ENCODE measurements around the gene TMEM107.
A peak's percentile ranks its signal among the peaks of the same experiment; 100 is the strongest.
"Not testable (repeated sequence)": the region's sequence is repeated elsewhere in the genome, so short reads cannot be mapped to it uniquely, and the experiment has no call there.

The TMEM107 gene

GRCh38 chr17:8189041-8189710 is 13.0 kb upstream of the TMEM107 start:
- DNase-seq, result no peak

- DNase-seq, result no peak
Observed at GRCh38 chr17:8188263-8188839, 12.2 kb upstream of the TMEM107 start.

DNA sequence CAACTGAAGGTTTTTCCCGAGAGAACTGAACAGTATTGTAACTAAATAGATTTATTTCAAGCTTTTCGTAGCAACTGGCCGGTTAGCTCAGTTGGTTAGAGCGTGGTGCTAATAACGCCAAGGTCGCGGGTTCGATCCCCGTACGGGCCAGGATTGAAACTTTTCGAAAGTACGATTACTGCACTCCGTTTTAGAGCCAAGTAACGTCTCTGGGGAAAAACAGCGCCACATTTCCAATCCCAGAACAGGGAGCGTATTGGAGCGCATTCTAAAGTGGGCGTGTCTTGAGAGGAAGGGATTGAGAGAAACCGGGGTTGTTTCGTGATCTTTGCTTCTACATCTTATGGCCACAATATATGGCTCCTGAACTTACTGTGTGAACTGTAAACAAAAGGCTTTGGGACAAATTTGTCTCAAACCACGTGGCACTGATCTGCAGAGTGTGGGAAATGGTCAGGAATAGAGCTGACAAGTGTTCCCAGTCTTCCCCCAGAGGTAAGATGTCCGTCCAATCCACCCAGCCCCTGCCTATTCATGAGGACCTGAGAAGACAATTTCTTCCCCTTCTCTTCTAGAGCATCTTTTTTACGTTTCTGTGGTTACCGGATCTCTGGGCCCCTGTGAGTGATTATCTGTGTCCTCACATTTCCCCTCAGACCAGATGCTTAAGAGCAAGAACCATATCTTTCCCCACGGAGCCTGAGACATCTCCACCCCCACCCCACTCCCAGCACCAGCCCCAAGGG is 11.5 kb upstream of the TMEM107 start:
- peak; percentile 59 for DNase-seq

DNA sequence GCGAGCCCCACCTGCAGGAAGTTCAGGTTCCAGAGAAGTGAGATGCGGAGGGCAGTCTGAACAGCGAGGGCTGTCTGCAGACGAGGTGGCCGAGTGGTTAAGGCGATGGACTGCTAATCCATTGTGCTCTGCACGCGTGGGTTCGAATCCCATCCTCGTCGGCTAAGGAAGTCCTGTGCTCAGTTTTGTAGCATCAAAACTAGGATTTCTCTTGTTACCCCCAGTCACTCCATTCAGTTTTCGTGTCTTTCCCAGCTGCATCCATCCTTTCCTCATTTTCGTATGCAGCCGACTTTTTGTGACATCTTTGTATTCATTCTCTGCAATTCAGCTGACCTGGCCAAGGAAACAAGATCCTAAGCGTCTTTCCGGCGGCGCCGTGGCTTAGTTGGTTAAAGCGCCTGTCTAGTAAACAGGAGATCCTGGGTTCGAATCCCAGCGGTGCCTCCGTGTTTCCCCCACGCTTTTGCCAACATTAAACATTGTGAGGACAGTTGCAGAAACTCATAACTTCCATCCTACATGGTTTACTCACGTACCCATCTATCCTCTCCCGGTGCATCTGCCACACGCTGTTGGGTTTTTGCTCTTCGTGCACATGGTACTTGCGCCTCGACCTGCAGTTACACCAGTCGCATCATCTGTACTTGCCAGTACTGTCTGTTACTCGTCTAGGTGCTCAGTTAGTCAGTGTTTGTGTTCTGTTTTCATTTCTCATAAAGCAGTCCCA is 10.8 kb upstream of the TMEM107 start:
- peak; percentile 92 for DNase-seq

- no peak for DNase-seq
Observed at GRCh38 chr17:8186446-8186786, 10.2 kb upstream of the TMEM107 start.

DNA sequence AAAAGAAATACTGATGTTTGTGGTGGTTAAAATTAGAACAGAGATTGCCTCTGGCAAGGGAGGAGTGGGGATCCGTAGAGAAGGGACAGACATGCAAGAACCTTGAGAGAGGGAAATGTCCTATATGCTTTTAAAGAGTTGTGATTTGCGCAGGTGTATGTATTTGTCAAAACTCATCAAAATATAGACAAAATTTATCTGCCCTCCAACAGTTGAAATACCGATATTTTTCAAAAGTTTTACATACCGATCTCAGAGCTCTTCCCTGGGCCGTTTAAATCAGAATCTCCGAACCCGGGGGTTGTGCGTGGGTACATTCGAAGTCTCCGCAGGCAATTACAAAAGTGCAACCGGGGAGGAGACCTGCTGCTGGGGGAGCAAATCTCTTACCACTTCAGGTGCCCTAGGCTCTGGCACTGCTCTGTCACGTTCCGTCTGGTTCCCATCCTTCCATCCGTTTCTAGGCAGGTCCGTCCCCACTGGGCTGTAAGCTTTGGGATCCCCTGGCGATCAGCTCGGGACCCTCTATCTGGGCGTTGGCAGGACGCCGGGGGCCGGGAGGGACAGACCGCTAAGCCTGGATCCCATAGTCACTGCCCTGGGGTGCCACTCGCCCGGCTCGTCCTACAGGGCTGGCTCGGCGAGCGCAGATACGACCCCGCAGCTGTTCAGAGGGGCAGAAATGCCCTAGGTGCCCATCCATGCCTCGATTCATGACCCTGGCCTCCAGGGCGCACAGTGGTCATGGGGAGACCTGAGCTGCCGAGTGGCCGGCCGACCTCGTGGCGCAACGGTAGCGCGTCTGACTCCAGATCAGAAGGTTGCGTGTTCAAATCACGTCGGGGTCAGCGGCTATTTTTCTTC is 9.6 kb upstream of the TMEM107 start:
- DNase-seq, result no peak

GRCh38 chr17:8176998-8177731 is 985 bp upstream of the TMEM107 start:
- DNase-seq, result no peak

DNA sequence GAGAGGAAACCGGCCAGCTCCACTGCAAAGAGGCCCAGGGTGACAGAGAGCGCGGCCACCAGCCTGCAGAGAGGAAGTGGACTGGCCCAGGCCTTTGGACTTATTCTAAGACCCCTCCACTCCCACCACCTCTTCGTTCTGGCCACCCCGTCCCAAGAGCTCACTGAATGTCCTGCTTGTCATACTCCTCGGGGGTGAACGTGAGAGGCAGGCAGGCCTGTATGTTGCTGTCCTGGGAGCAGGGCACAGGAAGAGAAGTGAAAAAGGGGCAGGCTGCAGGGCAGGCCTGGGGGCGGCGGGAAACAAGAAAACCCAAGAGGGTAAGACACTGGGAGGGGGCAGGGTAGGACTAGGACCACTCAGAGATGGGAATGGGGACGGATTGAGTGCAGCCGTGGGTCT is 384 bp downstream of the TMEM107 start:
- DNase-seq, result no peak

- DNase-seq, result no peak
Observed at GRCh38 chr17:8173871-8174322, 2.3 kb downstream of the TMEM107 start.

DNA sequence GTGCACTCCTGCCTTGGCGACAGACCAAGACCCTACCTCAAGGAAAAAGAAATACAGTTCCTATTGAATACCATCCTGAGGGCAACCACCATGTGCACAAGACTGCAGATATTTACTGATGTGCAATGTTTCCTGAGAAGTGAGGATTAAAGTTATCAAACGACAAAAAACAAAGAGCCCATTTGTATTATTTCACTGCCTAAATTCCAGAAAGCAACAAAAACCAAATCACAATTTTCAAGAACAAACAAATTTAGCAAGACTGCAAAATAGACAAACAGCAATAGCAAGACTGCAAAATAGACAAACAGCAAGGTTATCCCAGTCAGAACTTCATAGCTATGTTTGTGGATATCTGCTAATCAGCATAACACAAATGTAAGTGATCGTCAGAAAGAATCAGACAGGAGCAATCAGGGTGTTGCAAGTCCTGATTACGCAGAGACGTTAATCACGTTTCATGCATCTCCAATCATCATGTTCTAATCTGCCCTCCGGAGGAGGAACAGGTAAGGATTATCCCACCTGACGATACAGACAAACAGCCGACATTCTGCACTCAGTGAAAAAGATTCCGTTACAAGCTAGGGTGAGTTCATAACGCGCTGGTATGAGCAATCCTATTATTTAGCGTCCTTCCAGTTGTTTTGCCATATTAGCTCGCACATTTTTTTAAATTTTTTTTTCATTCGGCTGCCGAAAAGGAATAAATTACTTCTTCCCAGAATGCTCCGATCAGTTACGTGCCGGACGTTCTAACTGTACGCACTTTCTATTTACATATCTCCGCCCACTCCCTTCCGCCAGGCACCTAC is 2.9 kb downstream of the TMEM107 start:
- DNase-seq, result peak; percentile 92

DNA sequence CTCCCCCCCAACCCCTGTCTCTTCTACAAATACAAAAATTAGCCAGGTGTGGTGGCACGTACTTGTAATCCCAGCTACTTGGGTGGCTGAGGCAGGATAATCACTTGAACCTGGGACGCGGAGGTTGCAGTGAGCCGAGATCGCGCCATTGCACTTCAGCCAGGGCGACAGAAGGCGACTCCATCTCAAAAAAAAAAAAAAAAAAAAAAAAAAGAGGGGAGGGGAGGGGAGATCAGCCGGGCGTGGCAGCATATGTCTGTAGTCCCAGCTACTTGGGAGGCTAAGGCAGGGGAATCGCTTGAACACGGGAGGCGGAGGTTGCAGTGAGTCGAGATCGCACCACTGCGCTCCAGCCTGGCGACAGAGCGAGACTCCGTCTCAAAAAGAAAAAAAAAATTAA is 6.0 kb downstream of the TMEM107 start:
- not testable (repeated sequence) for DNase-seq

DNA sequence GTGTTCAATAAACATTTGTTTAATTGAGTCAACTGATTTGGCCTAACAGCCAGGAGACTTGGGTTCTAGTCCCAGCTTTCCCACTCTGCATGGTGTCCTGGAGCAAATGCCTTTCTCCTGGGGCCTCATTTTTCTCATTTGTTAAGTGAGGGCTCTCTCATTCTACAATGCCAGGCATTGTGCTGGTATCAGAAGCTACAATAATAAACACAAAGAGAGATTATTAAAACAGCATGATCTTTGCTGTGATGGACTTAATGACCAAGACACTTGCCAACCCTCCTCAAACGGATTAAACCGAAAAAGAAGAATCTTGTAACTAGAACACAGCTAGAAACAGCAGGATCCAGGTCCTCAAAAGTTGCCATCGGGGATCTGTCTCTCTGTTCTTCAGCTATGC is 8.7 kb downstream of the TMEM107 start:
- no peak for DNase-seq

GRCh38 chr17:8166731-8167130 is 9.4 kb downstream of the TMEM107 start:
- DNase-seq, result no peak

DNA sequence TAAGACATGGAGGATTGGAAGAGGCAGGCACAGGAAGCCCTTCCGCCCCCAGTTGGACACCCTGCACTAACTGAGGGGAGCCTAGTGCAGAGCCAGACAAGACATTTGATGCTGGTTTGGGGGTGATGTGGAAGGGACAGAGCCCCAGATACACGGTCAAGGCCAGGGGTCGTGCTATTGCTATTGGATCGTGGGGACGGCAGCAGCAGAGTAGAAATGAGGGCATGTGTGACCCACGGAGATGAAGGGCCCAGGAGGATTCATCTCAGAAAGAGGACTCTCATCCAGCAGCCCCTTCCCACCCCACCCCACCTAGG is 11.4 kb downstream of the TMEM107 start:
- no peak for DNase-seq

DNA sequence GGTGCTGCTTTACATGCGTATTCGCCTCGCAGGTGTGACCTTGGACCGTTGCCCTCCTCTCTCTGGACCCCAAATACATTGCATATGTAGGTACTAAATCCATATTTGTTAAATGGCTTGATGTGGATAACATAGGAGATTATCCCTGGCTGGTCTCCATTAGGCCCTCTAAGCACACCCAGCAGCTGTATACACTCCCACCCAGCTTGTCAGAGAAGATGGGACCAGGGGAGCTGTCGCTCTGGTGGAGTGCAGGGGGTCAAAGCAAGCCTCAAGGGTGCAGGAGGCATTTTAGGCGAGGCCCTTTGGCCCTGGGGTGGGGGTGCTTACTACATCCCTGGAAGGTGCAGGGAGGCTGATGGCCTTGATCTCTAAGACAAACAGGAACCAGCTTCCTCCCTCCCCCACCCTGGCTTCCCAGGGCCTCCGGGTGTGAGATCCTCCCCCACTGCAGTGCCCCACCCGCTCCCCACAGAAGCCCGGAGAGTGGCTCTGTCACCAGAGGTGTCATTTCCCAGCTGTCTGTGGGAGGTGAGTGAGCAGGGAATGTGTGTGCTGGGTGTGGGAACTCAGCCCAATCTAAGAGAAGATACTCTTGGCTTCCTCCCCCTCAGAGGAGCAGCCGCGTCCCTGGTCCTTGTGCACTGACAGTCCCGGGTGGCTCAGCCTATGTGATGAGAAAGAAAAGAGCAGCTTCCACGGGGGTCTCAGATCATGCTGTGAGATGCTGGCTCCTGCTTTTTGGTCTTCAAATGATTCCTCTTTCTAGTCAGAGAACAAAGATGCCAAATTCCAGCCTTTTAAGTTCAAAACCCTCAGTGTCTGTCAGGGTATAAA is 12.0 kb downstream of the TMEM107 start:
- DNase-seq, result no peak

DNA sequence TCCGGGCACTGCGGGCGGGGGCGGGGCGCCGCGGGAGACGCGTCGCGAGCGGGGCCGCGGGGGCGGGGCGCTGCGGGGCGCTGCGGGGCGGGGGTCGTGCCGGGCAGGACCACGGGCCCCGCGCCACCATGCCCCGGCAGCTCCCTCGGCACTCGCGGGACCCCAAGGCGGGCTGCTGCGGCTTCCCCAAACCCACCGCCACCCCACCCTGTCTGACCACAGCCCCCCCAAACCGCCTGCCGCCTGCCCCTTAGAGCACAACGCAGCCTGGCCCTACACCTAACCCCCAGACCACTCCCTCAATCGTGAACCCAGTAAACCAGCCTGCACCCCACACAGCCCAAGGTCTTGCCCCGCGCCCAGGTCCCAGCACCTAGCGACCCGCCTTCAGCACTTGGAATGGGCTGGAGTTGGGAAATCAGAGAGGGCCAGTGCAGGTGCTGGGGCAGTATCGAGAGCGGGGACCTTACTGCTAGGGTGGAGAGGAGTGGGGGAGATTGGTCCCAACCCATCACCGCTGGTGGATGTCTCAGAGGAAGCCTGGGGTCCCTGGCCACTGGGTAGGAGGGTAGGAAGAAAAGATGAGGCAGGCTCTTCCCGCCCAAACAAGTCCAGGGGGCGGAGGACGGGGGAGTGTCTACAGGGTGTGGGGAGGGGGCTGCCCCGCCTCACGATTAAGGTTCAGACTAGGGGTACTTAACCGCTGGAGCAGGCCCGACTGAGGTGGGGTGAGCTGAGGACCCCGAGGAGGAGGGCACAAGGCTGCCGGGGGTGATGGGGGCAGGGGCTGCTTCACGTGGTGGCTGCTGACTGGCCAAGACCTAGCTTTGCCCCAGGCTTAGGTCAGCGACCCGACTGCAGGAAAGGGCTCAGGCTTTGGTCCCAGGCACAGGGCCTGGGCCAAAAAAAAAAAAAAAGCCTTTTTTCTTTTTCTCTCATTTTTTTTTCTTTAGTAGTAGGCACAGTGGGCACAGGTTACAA is 12.9 kb downstream of the TMEM107 start:
- DNase-seq, result no peak

DNA sequence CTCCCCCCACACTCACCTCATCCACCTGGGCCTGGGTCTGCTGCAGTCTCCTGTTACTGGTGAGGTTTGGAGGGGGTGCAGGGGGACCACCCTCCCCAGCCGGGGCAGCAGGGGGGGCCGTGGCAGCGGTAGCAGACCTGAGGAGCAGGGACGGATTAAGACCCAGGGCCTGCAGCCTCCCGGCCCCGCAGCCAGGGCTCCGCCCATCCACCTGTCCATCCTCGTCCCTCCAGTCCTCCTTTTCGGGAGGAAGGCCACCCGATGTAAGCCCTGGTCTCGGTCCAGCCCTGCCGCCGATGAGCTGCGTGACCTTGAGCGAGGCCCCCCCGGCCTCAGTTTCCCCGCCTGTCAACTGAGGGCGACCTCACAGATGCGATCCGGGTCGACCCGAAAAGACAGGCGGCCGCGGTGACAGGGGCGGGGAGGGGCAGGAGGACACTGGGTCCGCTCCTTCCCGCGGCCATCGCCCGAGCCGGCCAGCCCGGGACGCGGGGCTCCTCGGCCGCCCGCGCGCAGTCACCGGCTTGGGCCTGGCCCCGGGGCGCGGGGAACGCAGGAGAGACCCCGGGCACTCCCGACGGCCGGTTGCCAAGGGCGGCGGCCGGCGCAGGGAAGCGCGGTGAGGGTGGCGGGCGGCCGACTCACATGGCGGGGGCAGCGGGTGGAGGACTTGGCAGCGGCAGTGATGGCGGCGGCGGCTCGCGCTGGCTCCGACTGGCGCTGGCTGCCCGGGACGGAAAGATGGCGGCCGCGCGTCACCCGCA is 13.8 kb downstream of the TMEM107 start, which contains the start of gene VAMP2:
VAMP2 (minus strand) TSS at position 716 of the 764 bp plus-strand sequence; CDS start at position 647, 69 bp downstream.
- DNase-seq, result no peak

All from NCI-H1417 treated with DMSO at 0.1 percent for 48 hours (cell line).